Measurements from ENCODE around the gene MOSPD3.

- TF ChIP-seq KDM4A (IDR thresholded peaks at IDR 0.05; ENCODE audit: low read depth, low read length, severe bottlenecking) (no peak), SP1 (IDR thresholded peaks at IDR 0.05; ENCODE audit: low read depth, low read length) (no peak), RAD21 (IDR thresholded peaks at IDR 0.05 in 1 of 2, conservative IDR thresholded peaks at IDR 0.05 in 1 of 2; ENCODE audit: low read depth in 2 of 2, low read length in 2 of 2) (no peak), CEBPB (IDR thresholded peaks at IDR 0.05; ENCODE audit: low read depth, low read length) (no peak), POLR2A (IDR thresholded peaks at IDR 0.05; ENCODE audit: control extremely low read depth in 1 of 2, low read depth in 2 of 2, low read length in 2 of 2) (no peak), EP300 (IDR thresholded peaks at IDR 0.05; ENCODE audit: borderline replicate concordance in 1 of 2, low read depth in 2 of 2, low read length in 2 of 2) (no peak), PHF8 (conservative IDR thresholded peaks at IDR 0.05; ENCODE audit: low read depth, low read length) (no peak)
Observed at GRCh38 chr7:100577507-100577906, 34.8 kb upstream of the MOSPD3 start.
